Gastroesophageal sphincter (tissue), 4 donors: ENCODE results near the gene COBLL1. TPM values are rescaled to one million over a fixed set of nuclear protein-coding genes. Genes with fewer than 3 reads are reported as not detected.
"Not testable (repeated sequence)": the region's sequence is repeated elsewhere in the genome, so short reads cannot be mapped to it uniquely, and the experiment has no call there.

Experiments
- ATAC-seq: fragments of 150-250 bp; one replicate; pipeline ENCODE4 v1.9.1; 2016; ENCODE audit warnings: mild to moderate bottlenecking, moderate library complexity
- H3K27ac ChIP-seq, 4 donors: fragments of 200-600 bp; sonication (generic) in 3 of 4; 1 replicate in 3 of 4; 2 replicates in 1 of 4; pipeline ENCODE4 v1.5.1; 2016 to 2019
- H3K27me3 ChIP-seq: fragments of 200-600 bp; sonication (generic); one replicate; pipeline ENCODE4 v1.5.1; 2019
- H3K36me3 ChIP-seq, 2 donors: fragments of 200-600 bp; sonication (generic); one replicate each; pipeline ENCODE4 v1.5.1; 2019; ENCODE audit warnings: control low read depth in 1 of 2
- H3K4me1 ChIP-seq, 3 donors: fragments of 200-600 bp; sonication (generic); 1 replicate in 2 of 3; 2 replicates in 1 of 3; pipeline ENCODE4 v1.5.1; 2016 to 2019; ENCODE audit warnings: control low read depth in 2 of 3
- H3K4me3 ChIP-seq, 2 donors: fragments of 200-600 bp; sonication (generic); one replicate each; pipeline ENCODE4 v1.5.1; 2019; ENCODE audit warnings: mild to moderate bottlenecking in 1 of 2, moderate library complexity in 1 of 2
- H3K9me3 ChIP-seq, 3 donors: fragments of 200-600 bp; sonication (generic); one replicate each; pipeline ENCODE4 v1.5.1; 2017 to 2019; ENCODE audit warnings: control low read depth in 2 of 3
- EP300 ChIP-seq: sonication (generic); formaldehyde crosslinking; IDR thresholded peaks from one replicate; pipeline ENCODE4 v1.6.1; 2017; ENCODE audit warnings: antibody characterized with exemption, mild to moderate bottlenecking
- POLR2A ChIP-seq, 2 donors: fragments of 450-650 bp; IDR thresholded peaks; one replicate each; pipeline ENCODE4 v1.6.1; 2017; ENCODE audit warnings: antibody characterized with exemption in 2 of 2, mild to moderate bottlenecking in 2 of 2, moderate library complexity in 1 of 2
- POLR2AphosphoS5 ChIP-seq: sonication (generic); formaldehyde crosslinking; IDR thresholded peaks from one replicate; pipeline ENCODE4 v1.6.1; 2017; ENCODE audit warnings: antibody characterized with exemption
- WGBS, 2 donors: methylation state at CpG; one replicate each; pipeline ENCODE4 v1.1.5; 2018; ENCODE audit warnings: low coverage in 1 of 2; 5-methylcytosine and 5-hydroxymethylcytosine counted together
- total RNA-seq, 4 donors: library from RNA; depleted of rRNA; stranded (reverse); fragments of >200 nt; gene quantifications; one replicate each; pipeline ENCODE4 v1.1.0, GENCODE V29; 2016
- TF ChIP-seq, protein P1 (sequence below), 4 experiments: fragments of 200-600 bp in 2 of 4; fragments of 450-650 bp in 2 of 4; sonication (generic) in 1 of 4; IDR thresholded peaks; one replicate each; pipeline ENCODE4 v1.5.1; 2017 to 2019; ENCODE audit warnings: antibody characterized with exemption in 4 of 4, mild to moderate bottlenecking in 2 of 4, moderate library complexity in 2 of 4

Gene COBLL1
- total RNA-seq, 4 donors from 2014 or later = 25.7 to 71.6 (median 56.6) TPM

DNA sequence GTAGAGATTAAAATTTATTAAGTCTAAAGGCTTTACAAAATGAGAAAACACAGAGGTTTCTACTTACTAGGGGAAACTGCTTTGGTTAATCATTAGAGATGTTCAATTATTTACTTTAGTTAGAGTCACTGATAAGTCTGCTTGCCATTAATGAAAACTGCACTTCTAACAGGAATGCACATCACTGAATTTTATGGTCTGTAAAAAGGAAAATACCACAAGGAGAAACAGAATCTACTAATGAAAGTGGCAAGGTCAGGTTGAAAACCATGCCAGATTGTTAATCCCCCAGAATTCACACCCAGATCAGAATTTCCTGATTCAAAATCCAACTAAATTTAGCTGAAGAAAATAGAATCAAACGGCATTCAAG lies 129.9 kb downstream of the COBLL1 start:
- H3K9me3 ChIP-seq = no peaks in the 10 kb centered on the region
- H3K4me1 ChIP-seq = peaks cover 0 to 2% (median 0%) of the 10 kb centered on the region in 3 donors
- no peaks in the 10 kb centered on the region for H3K36me3 ChIP-seq
- TF ChIP-seq, protein P1, sequence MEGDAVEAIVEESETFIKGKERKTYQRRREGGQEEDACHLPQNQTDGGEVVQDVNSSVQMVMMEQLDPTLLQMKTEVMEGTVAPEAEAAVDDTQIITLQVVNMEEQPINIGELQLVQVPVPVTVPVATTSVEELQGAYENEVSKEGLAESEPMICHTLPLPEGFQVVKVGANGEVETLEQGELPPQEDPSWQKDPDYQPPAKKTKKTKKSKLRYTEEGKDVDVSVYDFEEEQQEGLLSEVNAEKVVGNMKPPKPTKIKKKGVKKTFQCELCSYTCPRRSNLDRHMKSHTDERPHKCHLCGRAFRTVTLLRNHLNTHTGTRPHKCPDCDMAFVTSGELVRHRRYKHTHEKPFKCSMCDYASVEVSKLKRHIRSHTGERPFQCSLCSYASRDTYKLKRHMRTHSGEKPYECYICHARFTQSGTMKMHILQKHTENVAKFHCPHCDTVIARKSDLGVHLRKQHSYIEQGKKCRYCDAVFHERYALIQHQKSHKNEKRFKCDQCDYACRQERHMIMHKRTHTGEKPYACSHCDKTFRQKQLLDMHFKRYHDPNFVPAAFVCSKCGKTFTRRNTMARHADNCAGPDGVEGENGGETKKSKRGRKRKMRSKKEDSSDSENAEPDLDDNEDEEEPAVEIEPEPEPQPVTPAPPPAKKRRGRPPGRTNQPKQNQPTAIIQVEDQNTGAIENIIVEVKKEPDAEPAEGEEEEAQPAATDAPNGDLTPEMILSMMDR (IDR thresholded peaks at IDR 0.05) = no peak
- 65 to 88% methylated on average over 1 of the region's 1 CpG for WGBS, 2 donors
- H3K27ac ChIP-seq = no peak overlapping the region
- ATAC-seq = no peak
- H3K27me3 ChIP-seq = no peaks in the 10 kb centered on the region
- H3K4me3 ChIP-seq = no peak overlapping the region

DNA sequence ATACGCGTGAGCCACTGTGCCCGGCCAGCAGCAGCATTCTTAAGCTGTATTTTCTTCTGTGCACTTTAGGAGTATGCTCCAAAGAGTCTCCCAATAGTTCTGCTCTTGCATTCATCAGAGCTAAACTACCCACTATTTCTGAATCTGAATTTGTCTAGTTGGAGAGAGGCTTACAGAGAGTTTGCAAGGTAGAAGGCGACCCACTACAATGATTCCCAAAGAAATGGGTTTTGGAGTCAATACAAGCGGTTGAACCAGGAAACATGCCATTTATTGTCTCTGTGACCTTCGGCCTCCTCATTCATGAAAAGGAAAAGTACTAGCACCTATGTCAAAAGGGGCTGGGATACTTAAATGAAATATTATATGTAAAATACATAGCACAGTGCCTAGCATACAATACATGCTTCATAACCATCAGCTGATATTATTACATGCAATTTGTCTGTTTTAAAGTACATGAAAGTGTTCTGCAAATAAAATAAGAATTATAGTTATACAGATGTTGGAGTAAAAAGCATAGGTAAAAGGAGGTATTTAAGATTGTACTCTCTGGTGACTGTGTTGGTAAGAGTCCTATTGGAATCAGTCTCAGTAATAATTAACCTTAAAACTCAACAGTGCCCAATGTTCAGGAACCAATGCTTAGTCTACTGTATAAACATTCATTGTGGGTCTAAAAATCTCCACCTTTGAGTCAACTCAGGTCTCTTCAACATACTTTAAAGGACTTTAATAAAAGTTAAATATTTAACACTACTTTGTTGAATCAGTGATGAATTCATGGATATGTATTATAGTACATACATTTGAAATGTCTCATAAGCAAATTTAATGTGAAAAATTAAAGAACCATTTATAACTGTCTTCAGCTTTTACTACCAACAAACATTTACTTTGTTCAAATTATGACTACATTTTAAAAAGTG lies 130.5 kb downstream of the COBLL1 start:
- TF ChIP-seq POLR2A (IDR thresholded peaks at IDR 0.05) (no peak), POLR2AphosphoS5 (no peak), EP300 (no peak)
- TF ChIP-seq, protein P1 (IDR thresholded peaks at IDR 0.05) = no peak
- ATAC-seq = no peak
- H3K27ac ChIP-seq = no peak overlapping the region
- 80 to 100% methylated on average over 1 to 5 of the region's 6 CpGs for WGBS, 2 donors
- H3K9me3 ChIP-seq = no peaks in the 10 kb centered on the region
- peaks cover 0 to 2% (median 0%) of the 10 kb centered on the region in 3 donors for H3K4me1 ChIP-seq
- H3K36me3 ChIP-seq = no peaks in the 10 kb centered on the region
- H3K27me3 ChIP-seq = no peaks in the 10 kb centered on the region
- no peak overlapping the region for H3K4me3 ChIP-seq

GRCh38 chr2:164710252-164710836 lies 131.3 kb downstream of the COBLL1 start:
- WGBS, 2 donors = 84 to 93% methylated on average over 9 to 10 of the region's 10 CpGs
- not testable (repeated sequence) for H3K36me3 ChIP-seq, H3K4me1 ChIP-seq, H3K9me3 ChIP-seq, H3K4me3 ChIP-seq, ATAC-seq, H3K27me3 ChIP-seq, H3K27ac ChIP-seq

DNA sequence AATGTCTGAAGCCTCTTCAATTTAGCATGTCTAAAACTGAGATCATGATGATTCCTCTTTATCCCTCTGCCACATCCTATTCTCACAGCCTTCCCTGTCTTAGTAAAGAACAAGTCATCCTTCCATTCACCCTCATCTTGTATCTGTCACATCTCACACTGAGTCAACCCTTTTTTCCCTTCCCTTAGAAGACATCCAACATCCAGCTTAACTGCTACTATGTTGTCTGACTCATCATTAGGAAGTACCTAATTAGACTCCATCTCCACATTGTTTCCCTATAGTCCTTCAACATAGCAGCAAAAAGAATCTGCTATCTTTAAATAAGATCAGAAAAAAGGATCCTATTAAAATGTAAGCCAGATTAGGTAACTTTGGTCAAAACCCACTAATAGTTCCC lies 135.1 kb downstream of the COBLL1 start:
- Histone ChIP-seq H3K4me3 (no peak overlapping the region), H3K9me3 (no peaks in the 10 kb centered on the region), H3K27ac (no peak overlapping the region), H3K4me1 (no peaks in the 10 kb centered on the region), H3K36me3 (peaks cover 0 to 26% of the 10 kb centered on the region in 2 donors), H3K27me3 (no peaks in the 10 kb centered on the region)
- TF ChIP-seq EP300 = no peak
- TF ChIP-seq, protein P1 (IDR thresholded peaks at IDR 0.05) = no peak
- TF ChIP-seq POLR2AphosphoS5 = no peak
- no peak for TF ChIP-seq POLR2A (IDR thresholded peaks at IDR 0.05)
- no peak for ATAC-seq

- H3K27ac ChIP-seq = no peak overlapping the region
- no peak overlapping the region for H3K4me3 ChIP-seq
- TF ChIP-seq POLR2A (IDR thresholded peaks at IDR 0.05) (no peak), EP300 (no peak), POLR2AphosphoS5 (no peak)
- TF ChIP-seq, protein P1 (IDR thresholded peaks at IDR 0.05) = no peak
- H3K36me3 ChIP-seq = peaks cover 0 to 26% of the 10 kb centered on the region in 2 donors
- no peaks in the 10 kb centered on the region for H3K9me3 ChIP-seq
- no peak for ATAC-seq
- WGBS, 2 donors = 94% methylated on average over 3 to 11 of the region's 12 CpGs
- H3K4me1 ChIP-seq = peaks cover 0 to 8% (median 0%) of the 10 kb centered on the region in 3 donors
- no peaks in the 10 kb centered on the region for H3K27me3 ChIP-seq
Measured at GRCh38 chr2:164705412-164706167, 136.0 kb downstream of the COBLL1 start.
